Measurements from ENCODE around the gene PRDM15.

GRCh38 chr21:41770901-41771624 lies 108.1 kb downstream of the PRDM15 start:
- TF ChIP-seq POLR2AphosphoS5 (IDR thresholded peaks at IDR 0.05; ENCODE audit: low read depth, low read length), result no peak
- TF ChIP-seq SIN3A (IDR thresholded peaks at IDR 0.05; ENCODE audit: borderline replicate concordance, insufficient read depth, low read depth, low read length), result no peak
- no peak for TF ChIP-seq CTCF (IDR thresholded peaks at IDR 0.05)
